ENCODE data around the gene TBC1D5.

- TF ChIP-seq CTCF (conservative IDR thresholded peaks at IDR 0.05 in 1 of 2, IDR thresholded peaks at IDR 0.05 in 1 of 2; ENCODE audit: extremely low read depth in 1 of 2, insufficient read depth in 1 of 2, low read depth in 1 of 2, low read length in 2 of 2) (no peak), EZH2 (IDR thresholded peaks at IDR 0.05; ENCODE audit: borderline replicate concordance, low read length) (no peak)
Measured at GRCh38 chr3:17120115-17120514, 622.3 kb downstream of the TBC1D5 start.

Data from mammary epithelial cell (primary cell).